Astrocyte (in vitro differentiated cells and primary cell): ENCODE results near the gene MAPK11.

Experiments
- EZH2 ChIP-seq: IDR thresholded peaks from 2 replicates; pipeline ENCODE4 v1.6.1; 2012; ENCODE audit warnings: mild to moderate bottlenecking, low read length, inconsistent platforms; ENCODE audit not compliant: insufficient read depth
- TF ChIP-seq, protein P1 (sequence below): IDR thresholded peaks from 2 replicates; pipeline ENCODE4 v1.5.1; 2011; ENCODE audit warnings: low read depth, mild to moderate bottlenecking, inconsistent platforms, low read length, moderate library complexity; ENCODE audit not compliant: insufficient read depth

GRCh38 chr22:50253941-50254340, 16.2 kb downstream of the MAPK11 start:
- TF ChIP-seq, protein P1, sequence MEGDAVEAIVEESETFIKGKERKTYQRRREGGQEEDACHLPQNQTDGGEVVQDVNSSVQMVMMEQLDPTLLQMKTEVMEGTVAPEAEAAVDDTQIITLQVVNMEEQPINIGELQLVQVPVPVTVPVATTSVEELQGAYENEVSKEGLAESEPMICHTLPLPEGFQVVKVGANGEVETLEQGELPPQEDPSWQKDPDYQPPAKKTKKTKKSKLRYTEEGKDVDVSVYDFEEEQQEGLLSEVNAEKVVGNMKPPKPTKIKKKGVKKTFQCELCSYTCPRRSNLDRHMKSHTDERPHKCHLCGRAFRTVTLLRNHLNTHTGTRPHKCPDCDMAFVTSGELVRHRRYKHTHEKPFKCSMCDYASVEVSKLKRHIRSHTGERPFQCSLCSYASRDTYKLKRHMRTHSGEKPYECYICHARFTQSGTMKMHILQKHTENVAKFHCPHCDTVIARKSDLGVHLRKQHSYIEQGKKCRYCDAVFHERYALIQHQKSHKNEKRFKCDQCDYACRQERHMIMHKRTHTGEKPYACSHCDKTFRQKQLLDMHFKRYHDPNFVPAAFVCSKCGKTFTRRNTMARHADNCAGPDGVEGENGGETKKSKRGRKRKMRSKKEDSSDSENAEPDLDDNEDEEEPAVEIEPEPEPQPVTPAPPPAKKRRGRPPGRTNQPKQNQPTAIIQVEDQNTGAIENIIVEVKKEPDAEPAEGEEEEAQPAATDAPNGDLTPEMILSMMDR = no peak
- no peak for TF ChIP-seq EZH2
